K562 (cell line): ENCODE results near the gene PLEKHG5.

Experiments used
- ATF2 ChIP-seq: sonication (generic); formaldehyde crosslinking; IDR thresholded peaks from 2 replicates; pipeline ENCODE4 v1.8.1; 2022; ENCODE audit warnings: missing genetic modification reagents
- GATA2 ChIP-seq: sonication (generic); formaldehyde crosslinking; IDR thresholded peaks from 2 replicates; pipeline ENCODE4 v1.4.0; 2020; ENCODE audit warnings: mild to moderate bottlenecking, missing genetic modification reagents
- JUND ChIP-seq, 2 experiments: IDR thresholded peaks; 2 replicates in 1 of 2; 3 replicates in 1 of 2; pipeline ENCODE4 v1.6.1; 2011; ENCODE audit warnings: borderline replicate concordance in 2 of 2, low read depth in 2 of 2, low read length in 2 of 2, improper control_type of control experiment in 1 of 2, missing biosample characterization in 1 of 2, missing genetic modification characterization in 1 of 2, missing genetic modification reagents in 1 of 2
- POLR2A ChIP-seq: fragments of 450-650 bp; conservative IDR thresholded peaks from 2 replicates; pipeline ENCODE4 v1.6.1; 2016
- SIRT6 ChIP-seq: IDR thresholded peaks from one replicate; pipeline ENCODE4 v1.6.1; 2012; ENCODE audit warnings: low read depth, mild to moderate bottlenecking, control low read depth, inconsistent platforms, low read length, moderate library complexity
- SPI1 ChIP-seq: IDR thresholded peaks from 2 replicates; pipeline ENCODE4 v1.6.1; 2011; ENCODE audit warnings: low read depth, low read length, control low read depth, borderline replicate concordance
- ZFP30 ChIP-seq: fragments of 250-450 bp; sonication (Bioruptor Pico); IDR thresholded peaks from 2 replicates; pipeline ENCODE4 v1.8.0; 2022; ENCODE audit warnings: moderate library complexity, mild to moderate bottlenecking, inconsistent platforms, borderline replicate concordance
- ZNF184 ChIP-seq: sonication (generic); formaldehyde crosslinking; IDR thresholded peaks from 2 replicates; pipeline ENCODE4 v1.5.0; 2020; ENCODE audit warnings: missing genetic modification reagents
- ZNF589 ChIP-seq: fragments of 200-800 bp; sonication (Bioruptor generic); IDR thresholded peaks from 2 replicates; pipeline ENCODE4 v1.6.1; 2016; ENCODE audit warnings: low read depth, missing genetic modification characterization, missing compliant biosample characterization

- TF ChIP-seq ZNF184 (CRISPR knock-in tag) (no peak), JUND (IDR thresholded peaks at IDR 0.05; ENCODE audit: borderline replicate concordance, low read depth, low read length) (no peak), JUND (tag; IDR thresholded peaks at IDR 0.05; ENCODE audit: borderline replicate concordance, low read depth, low read length) (no peak), SPI1 (no peak), SIRT6 (no peak), GATA2 (no peak), ATF2 (CRISPR knock-in tag) (no peak), POLR2A (no peak), ZNF589 (CRISPR knock-in tag) (no peak), ZFP30 (CRISPR knock-in tag) (no peak)
Measured at GRCh38 chr1:6467744-6468688, 23.5 kb downstream of the PLEKHG5 start.
